ENCODE data around the gene PMIS2.

Gene PMIS2

DNA sequence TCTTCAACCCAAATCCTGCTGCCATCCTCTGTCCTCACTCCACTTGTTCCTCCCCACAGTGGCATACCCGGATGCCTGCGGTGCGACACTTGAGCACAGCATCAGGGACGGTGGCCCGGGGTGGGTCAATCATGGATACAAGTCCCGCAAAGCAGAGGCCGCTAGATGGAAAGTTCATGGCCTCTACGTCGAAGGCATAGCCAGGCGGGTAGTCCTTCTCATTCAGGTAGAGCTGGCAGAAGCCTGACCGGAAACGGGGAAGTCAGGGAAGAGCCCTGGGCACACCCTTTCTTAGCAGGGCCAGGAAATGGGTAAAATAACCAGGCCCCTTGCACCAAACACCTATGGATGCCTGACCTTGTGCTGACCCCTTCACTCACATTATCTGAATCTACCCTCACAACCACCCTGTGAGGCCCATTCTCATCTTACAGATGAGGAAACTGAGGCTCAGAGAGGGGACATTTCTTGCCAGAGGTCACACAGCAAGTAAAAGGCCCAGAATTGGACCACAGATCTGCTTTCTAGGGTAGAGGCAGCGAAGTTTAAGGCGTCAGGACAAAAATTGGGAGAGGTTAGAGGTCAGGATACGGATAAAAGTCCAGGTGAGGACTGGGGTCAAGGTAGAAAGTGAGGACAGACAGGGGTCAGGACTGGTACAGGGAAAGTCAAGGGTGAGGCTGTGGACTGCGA, 29.0 kb upstream of the PMIS2 start:
- no peak for DNase-seq (ENCODE audit: low read depth)

- peak; percentile 56 for DNase-seq (ENCODE audit: low read depth)
These were observed 28.2 kb upstream of the PMIS2 start for GRCh38 chr19:35557539-35558399.

DNA sequence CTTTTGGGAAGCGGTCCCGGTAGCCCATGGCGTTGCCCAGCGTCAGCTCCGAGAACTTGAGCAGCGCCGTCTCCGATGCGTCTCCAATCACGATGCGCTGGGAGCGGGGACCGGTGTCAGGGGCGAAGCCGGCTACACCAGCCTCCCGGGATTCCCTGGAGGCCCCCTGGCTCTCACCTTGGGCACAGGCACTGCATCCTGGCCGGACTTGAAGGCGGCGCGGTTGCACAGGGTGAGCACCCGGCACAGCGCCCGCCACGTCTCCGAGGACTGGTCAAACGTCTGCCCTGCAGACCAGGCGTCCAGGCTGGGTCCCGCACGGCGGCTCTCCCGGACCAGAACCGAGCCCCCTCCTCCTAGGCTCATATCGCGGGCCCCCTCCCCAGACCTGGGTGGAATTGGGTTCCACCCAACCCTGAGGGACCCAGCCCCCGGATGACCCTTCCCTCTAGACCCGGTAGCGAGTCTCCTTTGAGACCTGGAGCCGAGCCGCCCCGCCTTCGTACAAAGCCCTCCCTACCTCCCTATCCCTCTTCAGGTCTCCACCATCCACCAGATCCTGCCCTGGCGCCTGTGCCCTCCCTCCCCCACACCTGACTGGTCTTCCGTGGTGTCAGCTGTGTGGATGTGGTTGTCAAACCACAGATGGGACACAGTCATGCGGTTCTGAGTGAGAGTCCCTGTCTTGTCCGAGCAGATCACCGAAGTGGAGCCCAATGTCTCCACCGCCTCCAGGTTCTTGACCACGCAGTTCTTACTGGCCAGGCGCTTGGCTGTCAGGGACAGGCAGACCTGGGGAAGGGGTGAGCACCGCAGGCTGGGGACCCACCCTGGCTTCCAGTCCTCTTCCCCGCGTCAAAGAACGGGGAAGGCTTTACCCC, 27.3 kb upstream of the PMIS2 start:
- DNase-seq (ENCODE audit: low read depth), result no peak

- DNase-seq (ENCODE audit: low read depth), result no peak
These were observed 26.7 kb upstream of the PMIS2 start for GRCh38 chr19:35559281-35559659.

- DNase-seq (ENCODE audit: low read depth), result no peak
These were observed 26.2 kb upstream of the PMIS2 start for GRCh38 chr19:35559781-35560180.

DNA sequence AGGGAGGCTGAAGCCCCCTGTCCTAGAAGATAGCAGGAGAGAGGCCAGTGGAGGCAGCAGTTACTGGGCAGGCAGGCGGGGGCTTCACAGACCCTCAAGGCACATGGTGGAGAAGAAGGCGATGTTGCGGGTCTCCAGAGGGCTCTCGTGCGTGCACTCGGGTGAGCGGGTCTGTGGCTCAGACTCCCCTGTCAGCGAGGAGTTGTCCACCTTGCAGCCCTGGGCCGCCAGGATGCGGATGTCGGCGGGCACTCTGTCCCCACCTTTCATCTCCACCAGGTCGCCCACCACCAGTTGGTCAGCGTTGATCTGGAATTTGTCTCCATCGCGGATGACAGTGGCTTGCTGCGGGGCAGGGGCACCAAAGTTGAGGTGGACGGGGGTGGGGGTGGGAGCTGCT, 25.7 kb upstream of the PMIS2 start:
- no peak for DNase-seq (ENCODE audit: low read depth)

- no peak for DNase-seq (ENCODE audit: low read depth)
These were observed 25.3 kb upstream of the PMIS2 start for GRCh38 chr19:35560677-35561076.

DNA sequence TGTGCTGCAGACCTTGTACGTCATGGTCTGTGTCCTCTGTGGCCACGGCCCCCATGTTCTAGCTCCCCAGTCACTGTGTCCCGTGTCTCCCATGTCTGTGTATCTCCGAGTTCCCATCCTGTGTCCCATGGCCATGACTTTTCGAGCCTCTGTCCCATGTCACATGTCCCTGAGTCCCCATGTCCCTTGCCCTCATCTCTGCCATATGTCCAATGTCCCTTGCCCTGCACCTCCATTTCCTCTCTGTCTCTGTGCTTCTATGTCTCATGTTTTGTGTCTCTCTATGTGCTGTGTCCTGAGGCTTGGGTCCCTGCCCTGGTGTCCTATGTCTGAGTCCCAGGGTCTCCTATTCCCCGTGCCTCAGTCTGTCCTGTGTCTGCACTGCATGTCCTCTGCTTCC, 24.5 kb upstream of the PMIS2 start:
- no peak for DNase-seq (ENCODE audit: low read depth)

- no peak for DNase-seq (ENCODE audit: low read depth)
These were observed 23.6 kb upstream of the PMIS2 start for GRCh38 chr19:35562336-35562735.

- DNase-seq (ENCODE audit: low read depth), result no peak
These were observed 23.2 kb upstream of the PMIS2 start for GRCh38 chr19:35562776-35563175.

DNA sequence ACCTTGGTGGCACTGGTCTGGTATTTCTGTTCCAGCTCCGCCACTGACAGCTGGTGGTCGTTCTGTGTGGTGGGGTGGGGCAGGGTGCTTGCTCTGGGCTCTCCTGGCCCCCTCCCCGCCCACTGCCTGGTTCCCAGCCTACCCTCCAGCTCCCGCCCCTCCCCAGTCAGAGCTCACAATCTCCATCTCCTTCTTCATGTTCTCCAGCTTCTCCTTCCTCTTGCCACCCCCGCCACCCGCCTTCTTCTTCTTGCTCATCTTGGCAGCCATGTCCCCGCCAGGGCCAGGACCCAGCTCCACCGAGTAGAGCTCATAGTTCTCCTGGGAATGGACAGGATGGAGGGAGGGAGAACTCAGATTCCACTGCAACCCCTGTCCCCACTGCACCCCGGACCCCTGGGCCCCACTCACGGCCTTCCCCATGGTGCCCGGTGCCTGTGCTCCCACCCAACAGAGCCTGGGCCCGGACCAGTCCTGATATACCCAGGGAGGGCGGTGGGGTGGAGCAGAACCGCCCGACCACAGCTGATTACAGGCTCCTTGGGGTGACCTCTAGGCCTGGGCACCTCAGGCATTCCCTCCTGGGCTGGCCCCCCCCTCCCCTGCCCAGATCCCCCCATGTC, 22.7 kb upstream of the PMIS2 start, which contains the start of gene ATP4A:
ATP4A (minus strand) TSS at position 452 of the 623 bp plus-strand sequence; CDS start at position 423, 29 bp downstream.
- DNase-seq (ENCODE audit: low read depth), result no peak

- no peak for DNase-seq (ENCODE audit: low read depth)
These were observed 20.7 kb upstream of the PMIS2 start for GRCh38 chr19:35565016-35565856.

- DNase-seq (ENCODE audit: low read depth), result no peak
These were observed 19.2 kb upstream of the PMIS2 start for GRCh38 chr19:35566738-35567137.

- no peak for DNase-seq (ENCODE audit: low read depth)
These were observed 16.6 kb upstream of the PMIS2 start for GRCh38 chr19:35569281-35569781.

- DNase-seq (ENCODE audit: low read depth), result no peak
These were observed 14.5 kb upstream of the PMIS2 start for GRCh38 chr19:35571406-35571965.

GRCh38 chr19:35577918-35578317, 8.1 kb upstream of the PMIS2 start:
- no peak for DNase-seq (ENCODE audit: low read depth)

DNA sequence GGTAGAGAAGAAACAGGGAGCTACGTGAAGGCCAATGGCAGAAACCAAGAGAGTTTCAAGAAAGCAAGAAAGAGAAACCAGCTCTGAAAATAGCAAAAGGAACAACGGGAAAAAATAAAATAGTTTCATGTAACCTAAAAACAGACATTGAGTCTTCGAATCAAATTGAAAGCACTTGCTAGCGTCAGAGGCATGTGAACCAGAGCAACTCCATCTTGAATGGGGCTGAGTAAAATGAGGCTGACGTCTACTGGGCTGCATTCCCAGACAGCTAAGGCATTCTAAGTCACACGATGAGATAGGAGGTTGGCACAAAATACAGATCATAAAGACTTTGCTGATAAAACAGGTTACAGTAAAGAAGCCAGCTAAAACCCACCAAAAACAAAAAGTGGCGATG, 7.3 kb upstream of the PMIS2 start:
- no peak for DNase-seq (ENCODE audit: low read depth)

GRCh38 chr19:35582760-35583159, 3.2 kb upstream of the PMIS2 start:
- DNase-seq (ENCODE audit: low read depth), result no peak

GRCh38 chr19:35587321-35587720, 1.3 kb downstream of the PMIS2 start:
- peak; percentile 40 for DNase-seq (ENCODE audit: low read depth)

GRCh38 chr19:35590875-35591274, 4.9 kb downstream of the PMIS2 start:
- no peak for DNase-seq (ENCODE audit: low read depth)

Measured in iris pigment epithelial cell (primary cell).